K562 (cell line): ENCODE data around the gene ADAMTS14. TPM values are rescaled to one million over a fixed set of nuclear protein-coding genes. Genes with fewer than 3 reads are reported as not detected.
A peak's percentile ranks its signal among the peaks of the same experiment; 100 is the strongest.

ENCODE experiments used
- ATF2 ChIP-seq: sonication (generic); formaldehyde crosslinking; IDR thresholded peaks from 2 replicates; pipeline ENCODE4 v1.8.1; 2022; ENCODE audit warnings: missing genetic modification reagents
- CXXC5 ChIP-seq: fragments of 250-450 bp; sonication (Bioruptor Pico); IDR thresholded peaks from 2 replicates; pipeline ENCODE4 v1.8.0; 2022; ENCODE audit warnings: inconsistent platforms, mild to moderate bottlenecking, moderate library complexity
- GABPB1 ChIP-seq: sonication (generic); formaldehyde crosslinking; IDR thresholded peaks from 2 replicates; pipeline ENCODE4 v1.8.0; 2022; ENCODE audit warnings: mild to moderate bottlenecking, missing genetic modification reagents
- ILK ChIP-seq: fragments of 450-650 bp; IDR thresholded peaks from 2 replicates; pipeline ENCODE4 v1.6.1; 2016; ENCODE audit warnings: missing genetic modification characterization, low read depth, mild to moderate bottlenecking, missing compliant biosample characterization, moderate library complexity, borderline replicate concordance
- MCM3 ChIP-seq: fragments of 450-650 bp; IDR thresholded peaks from 2 replicates; pipeline ENCODE4 v1.6.1; 2016
- MEF2D ChIP-seq: conservative IDR thresholded peaks from 2 replicates; pipeline ENCODE4 v1.6.1; 2016; ENCODE audit warnings: low read depth, missing genetic modification characterization, missing compliant biosample characterization
- MITF ChIP-seq: IDR thresholded peaks from 2 replicates; pipeline ENCODE4 v1.6.1; 2014; ENCODE audit warnings: antibody characterized with exemption
- NR2C1 ChIP-seq, 2 experiments: fragments of 450-650 bp; IDR thresholded peaks; 2 replicates each; pipeline ENCODE4 v1.6.1; 2017; ENCODE audit warnings: mild to moderate bottlenecking in 2 of 2, antibody characterized with exemption in 1 of 2, inconsistent platforms in 1 of 2, missing compliant biosample characterization in 1 of 2, missing genetic modification characterization in 1 of 2
- PHB2 ChIP-seq: fragments of 450-650 bp; IDR thresholded peaks from 2 replicates; pipeline ENCODE4 v1.6.1; 2017; ENCODE audit warnings: low read depth
- RBFOX2 ChIP-seq: fragments of 200-400 bp; formaldehyde crosslinking; IDR thresholded peaks from 2 replicates; pipeline ENCODE4 v1.6.1; 2017; ENCODE audit warnings: low read depth, mild to moderate bottlenecking, low read length, moderate library complexity
- STAT6 ChIP-seq: sonication (generic); formaldehyde crosslinking; IDR thresholded peaks from 2 replicates; pipeline ENCODE4 v1.8.1; 2023; ENCODE audit warnings: mild to moderate bottlenecking, missing genetic modification reagents
- polyA plus RNA-seq, 8 experiments: library from polyadenylated mRNA; depleted of rRNA in 4 of 8; stranded (reverse) in 5 of 8; unstranded in 3 of 8; fragments of >200 nt; fragmentation: Nextera tagmentation in 2 of 8; fragmentation: Illumina TruSeq in 1 of 8; extraction: Ambion mirVana in 2 of 8; extraction: Trizol in 1 of 8; gene quantifications; 2 replicates each; pipeline versions ENCODE4 v1.2.1 to v1.2.3, GENCODE V29; 2011 to 2014; ENCODE audit warnings: inconsistent platforms in 1 of 8, missing spikeins in 1 of 8
- total RNA-seq, 7 experiments: library from RNA; depleted of rRNA in 6 of 7; stranded (reverse); fragments of >200 nt in 6 of 7; fragmentation: Illumina TruSeq in 2 of 7; extraction: Trizol in 2 of 7; gene quantifications; 2 replicates each; pipeline versions ENCODE4 v1.2.1 to v1.2.3, GENCODE V29; 2011 to 2021; ENCODE audit warnings: low replicate concordance in 1 of 7
- TF ChIP-seq, protein P1 (sequence below), 2 experiments: fragments of 450-650 bp; formaldehyde crosslinking in 1 of 2; IDR thresholded peaks; 2 replicates each; pipeline versions ENCODE4 v1.4.0 to v1.6.1; 2014 to 2020; ENCODE audit warnings: mild to moderate bottlenecking in 2 of 2, borderline replicate concordance in 1 of 2, low read depth in 1 of 2

The ADAMTS14 gene
- total and polyA plus RNA-seq, 9 of the 15 experiments (the other 6 are each of a cell fraction or from before 2014, with no cell fraction given) = 0.04 to 37.4 (median 15.9) TPM

- TF ChIP-seq, protein P1, sequence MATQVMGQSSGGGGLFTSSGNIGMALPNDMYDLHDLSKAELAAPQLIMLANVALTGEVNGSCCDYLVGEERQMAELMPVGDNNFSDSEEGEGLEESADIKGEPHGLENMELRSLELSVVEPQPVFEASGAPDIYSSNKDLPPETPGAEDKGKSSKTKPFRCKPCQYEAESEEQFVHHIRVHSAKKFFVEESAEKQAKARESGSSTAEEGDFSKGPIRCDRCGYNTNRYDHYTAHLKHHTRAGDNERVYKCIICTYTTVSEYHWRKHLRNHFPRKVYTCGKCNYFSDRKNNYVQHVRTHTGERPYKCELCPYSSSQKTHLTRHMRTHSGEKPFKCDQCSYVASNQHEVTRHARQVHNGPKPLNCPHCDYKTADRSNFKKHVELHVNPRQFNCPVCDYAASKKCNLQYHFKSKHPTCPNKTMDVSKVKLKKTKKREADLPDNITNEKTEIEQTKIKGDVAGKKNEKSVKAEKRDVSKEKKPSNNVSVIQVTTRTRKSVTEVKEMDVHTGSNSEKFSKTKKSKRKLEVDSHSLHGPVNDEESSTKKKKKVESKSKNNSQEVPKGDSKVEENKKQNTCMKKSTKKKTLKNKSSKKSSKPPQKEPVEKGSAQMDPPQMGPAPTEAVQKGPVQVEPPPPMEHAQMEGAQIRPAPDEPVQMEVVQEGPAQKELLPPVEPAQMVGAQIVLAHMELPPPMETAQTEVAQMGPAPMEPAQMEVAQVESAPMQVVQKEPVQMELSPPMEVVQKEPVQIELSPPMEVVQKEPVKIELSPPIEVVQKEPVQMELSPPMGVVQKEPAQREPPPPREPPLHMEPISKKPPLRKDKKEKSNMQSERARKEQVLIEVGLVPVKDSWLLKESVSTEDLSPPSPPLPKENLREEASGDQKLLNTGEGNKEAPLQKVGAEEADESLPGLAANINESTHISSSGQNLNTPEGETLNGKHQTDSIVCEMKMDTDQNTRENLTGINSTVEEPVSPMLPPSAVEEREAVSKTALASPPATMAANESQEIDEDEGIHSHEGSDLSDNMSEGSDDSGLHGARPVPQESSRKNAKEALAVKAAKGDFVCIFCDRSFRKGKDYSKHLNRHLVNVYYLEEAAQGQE (IDR thresholded peaks at IDR 0.05; ENCODE audit: borderline replicate concordance) = 0 out of 2 replicates have a peak, but pooled peaks have one; percentile 5
- TF ChIP-seq, protein P1 (CRISPR knock-in tag; IDR thresholded peaks at IDR 0.05; ENCODE audit: low read depth) = no peak
- 0 out of 2 replicates have a peak, but pooled peaks have one; percentile 30 for TF ChIP-seq STAT6 (CRISPR knock-in tag)
- TF ChIP-seq GABPB1 (CRISPR knock-in tag) = 0 out of 2 replicates have a peak, but pooled peaks have one; percentile 26
- TF ChIP-seq NR2C1 (IDR thresholded peaks at IDR 0.05) = no peak
- peak; percentile 69 for TF ChIP-seq NR2C1 (tag; IDR thresholded peaks at IDR 0.05)
- no peak for TF ChIP-seq MCM3
- TF ChIP-seq RBFOX2 = 0 out of 2 replicates have a peak, but pooled peaks have one; percentile 26
- no peak for TF ChIP-seq MEF2D
- TF ChIP-seq PHB2 = no peak
- TF ChIP-seq ATF2 (CRISPR knock-in tag) = no peak
- 0 out of 2 replicates have a peak, but pooled peaks have one; percentile 15 for TF ChIP-seq MITF
- TF ChIP-seq CXXC5 (CRISPR knock-in tag) = peak; percentile 26; the same call in 1 of the 2 replicates
- no peak for TF ChIP-seq ILK
These were observed 5.4 kb downstream of the ADAMTS14 start (continued) for GRCh38 chr10:70677620-70678249.
